DOHH2 (cell line): ENCODE results near the gene PAXX.

Source experiments
- H3F3A ChIP-seq: fragments of 200-600 bp; sonication (generic), shearing (Covaris generic); 2 replicates; pipeline ENCODE4 v1.6.0; 2016; ENCODE audit warnings: antibody characterized with exemption, mild to moderate bottlenecking; ENCODE audit not compliant: control insufficient read depth, insufficient read depth
- H3K27ac ChIP-seq: fragments of 200-600 bp; sonication (generic); 2 replicates; pipeline ENCODE4 v1.5.1; 2014; ENCODE audit warnings: low read depth, mild to moderate bottlenecking, low read length, moderate library complexity
- H3K27me3 ChIP-seq: fragments of 200-600 bp; sonication (generic); 2 replicates; pipeline ENCODE4 v1.6.1; 2014; ENCODE audit warnings: mild to moderate bottlenecking, low read length, mixed read lengths; ENCODE audit not compliant: control insufficient read depth
- H3K36me3 ChIP-seq: fragments of 200-600 bp; sonication (generic); 2 replicates; pipeline ENCODE4 v1.6.1; 2014; ENCODE audit warnings: mild to moderate bottlenecking, low read length, moderate library complexity, mixed read lengths; ENCODE audit not compliant: control insufficient read depth
- H3K4me1 ChIP-seq: fragments of 200-600 bp; sonication (generic); 2 replicates; pipeline ENCODE4 v1.6.1; 2014; ENCODE audit warnings: mild to moderate bottlenecking, low read length, mixed read lengths; ENCODE audit not compliant: control insufficient read depth
- H3K4me2 ChIP-seq: fragments of 200-600 bp; sonication (generic); 2 replicates; pipeline ENCODE4 v1.6.0; 2014; ENCODE audit warnings: mild to moderate bottlenecking, low read length, moderate library complexity
- H3K4me3 ChIP-seq: fragments of 200-600 bp; sonication (generic); 2 replicates; pipeline ENCODE4 v1.5.1; 2014; ENCODE audit warnings: mild to moderate bottlenecking, low read length, mixed read lengths
- H3K79me2 ChIP-seq: fragments of 200-600 bp; sonication (generic); 2 replicates; pipeline ENCODE4 v1.6.1; 2014; ENCODE audit warnings: mild to moderate bottlenecking, low read length, mixed read lengths; ENCODE audit not compliant: control insufficient read depth
- H3K9me2 ChIP-seq: fragments of 200-600 bp; sonication (generic); replicated peaks from 2 replicates; pipeline ENCODE4 v1.6.1; 2014; ENCODE audit warnings: mild to moderate bottlenecking, low read length, mixed read lengths; ENCODE audit not compliant: control insufficient read depth
- H3K9me3 ChIP-seq: fragments of 200-600 bp; sonication (generic); 2 replicates; pipeline ENCODE4 v1.6.1; 2014; ENCODE audit warnings: antibody characterized with exemption, low read length, mixed read lengths; ENCODE audit not compliant: control insufficient read depth, insufficient read depth
- H4K20me1 ChIP-seq: fragments of 200-600 bp; sonication (generic); 2 replicates; pipeline ENCODE4 v1.6.0; 2014; ENCODE audit warnings: low read depth, mild to moderate bottlenecking, antibody characterized with exemption, low read length, moderate library complexity; ENCODE audit not compliant: control insufficient read depth, insufficient read depth
- EZH2phosphoT487 ChIP-seq: fragments of 200-600 bp; sonication (generic); IDR thresholded peaks from 2 replicates; pipeline ENCODE4 v1.6.1; 2017; ENCODE audit warnings: borderline replicate concordance, mild to moderate bottlenecking, antibody characterized with exemption, low read length, moderate library complexity, mixed read lengths
- TF ChIP-seq, protein P1 (sequence below): fragments of 200-600 bp; sonication (generic); IDR thresholded peaks from one replicate; pipeline ENCODE4 v1.5.1; 2014; ENCODE audit warnings: antibody characterized with exemption, mild to moderate bottlenecking, low read depth, low read length; ENCODE audit not compliant: poor library complexity, severe bottlenecking

The PAXX gene

DNA sequence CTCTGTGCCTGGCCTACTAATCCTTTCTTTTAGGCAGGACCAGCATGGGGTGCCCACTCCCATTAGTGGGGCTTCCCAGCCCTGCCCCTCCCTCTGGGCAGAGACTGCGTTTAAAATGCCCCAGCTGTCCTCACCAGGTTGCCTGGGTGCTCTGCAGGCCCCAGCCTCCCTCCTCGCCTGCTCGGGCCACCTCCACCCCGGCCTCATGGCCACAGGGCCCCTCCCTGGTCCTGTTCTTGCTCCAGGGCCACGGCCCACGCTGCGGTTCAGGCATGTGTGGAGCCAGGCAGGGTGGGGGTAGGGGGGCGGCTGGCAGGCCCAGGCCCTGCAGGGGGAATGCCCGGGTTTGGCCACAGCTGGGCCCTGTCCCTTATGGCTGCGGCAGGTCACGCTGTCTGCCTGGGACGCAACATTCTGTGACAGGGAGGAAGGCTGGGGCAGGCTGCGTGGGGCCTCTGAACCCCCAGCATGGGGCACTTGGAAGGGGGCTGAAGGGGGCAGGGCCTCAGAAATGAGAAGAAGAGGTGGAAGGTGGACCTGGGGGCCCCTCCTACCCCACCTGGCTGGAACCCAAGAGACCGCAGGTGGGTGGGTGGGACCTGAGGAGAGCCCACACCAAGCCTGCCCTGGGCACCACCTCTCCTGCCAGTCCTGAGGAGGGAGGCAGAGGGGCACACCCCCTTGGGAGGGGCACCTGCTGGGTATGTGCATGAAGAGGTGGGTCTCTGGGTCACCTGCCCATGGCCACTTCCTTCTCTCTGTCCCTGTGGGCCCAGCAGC is 40.5 kb upstream of the PAXX start, which contains the start of gene LCN12:
Gene LCN12, plus strand, starts transcription at position 733 of the 780 bp plus-strand sequence. CDS start 55 bp downstream, outside the sequence.
- H3K27ac ChIP-seq, result no peak within 1 kb of the TSS
- H3K4me2 ChIP-seq, result no peak within 1 kb of the TSS
- no peaks in the 10 kb centered on the region; the same call in 1 of the 2 replicates for H3F3A ChIP-seq
- H3K27me3 ChIP-seq, result no peaks in the 10 kb centered on the region
- H4K20me1 ChIP-seq, result no peaks in the 10 kb centered on the region
- peaks cover 15% of the 10 kb centered on the region for H3K4me1 ChIP-seq
- TF ChIP-seq, protein P1, sequence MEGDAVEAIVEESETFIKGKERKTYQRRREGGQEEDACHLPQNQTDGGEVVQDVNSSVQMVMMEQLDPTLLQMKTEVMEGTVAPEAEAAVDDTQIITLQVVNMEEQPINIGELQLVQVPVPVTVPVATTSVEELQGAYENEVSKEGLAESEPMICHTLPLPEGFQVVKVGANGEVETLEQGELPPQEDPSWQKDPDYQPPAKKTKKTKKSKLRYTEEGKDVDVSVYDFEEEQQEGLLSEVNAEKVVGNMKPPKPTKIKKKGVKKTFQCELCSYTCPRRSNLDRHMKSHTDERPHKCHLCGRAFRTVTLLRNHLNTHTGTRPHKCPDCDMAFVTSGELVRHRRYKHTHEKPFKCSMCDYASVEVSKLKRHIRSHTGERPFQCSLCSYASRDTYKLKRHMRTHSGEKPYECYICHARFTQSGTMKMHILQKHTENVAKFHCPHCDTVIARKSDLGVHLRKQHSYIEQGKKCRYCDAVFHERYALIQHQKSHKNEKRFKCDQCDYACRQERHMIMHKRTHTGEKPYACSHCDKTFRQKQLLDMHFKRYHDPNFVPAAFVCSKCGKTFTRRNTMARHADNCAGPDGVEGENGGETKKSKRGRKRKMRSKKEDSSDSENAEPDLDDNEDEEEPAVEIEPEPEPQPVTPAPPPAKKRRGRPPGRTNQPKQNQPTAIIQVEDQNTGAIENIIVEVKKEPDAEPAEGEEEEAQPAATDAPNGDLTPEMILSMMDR, result no peak
- no peak for TF ChIP-seq EZH2phosphoT487
- no peaks in the 10 kb centered on the region for H3K9me3 ChIP-seq
- H3K36me3 ChIP-seq, result no peaks in the 10 kb centered on the region
- no peaks in the 10 kb centered on the region for H3K9me2 ChIP-seq
- H3K4me3 ChIP-seq, result no peak within 1 kb of the TSS
- H3K79me2 ChIP-seq, result no peaks in the 10 kb centered on the region

DNA sequence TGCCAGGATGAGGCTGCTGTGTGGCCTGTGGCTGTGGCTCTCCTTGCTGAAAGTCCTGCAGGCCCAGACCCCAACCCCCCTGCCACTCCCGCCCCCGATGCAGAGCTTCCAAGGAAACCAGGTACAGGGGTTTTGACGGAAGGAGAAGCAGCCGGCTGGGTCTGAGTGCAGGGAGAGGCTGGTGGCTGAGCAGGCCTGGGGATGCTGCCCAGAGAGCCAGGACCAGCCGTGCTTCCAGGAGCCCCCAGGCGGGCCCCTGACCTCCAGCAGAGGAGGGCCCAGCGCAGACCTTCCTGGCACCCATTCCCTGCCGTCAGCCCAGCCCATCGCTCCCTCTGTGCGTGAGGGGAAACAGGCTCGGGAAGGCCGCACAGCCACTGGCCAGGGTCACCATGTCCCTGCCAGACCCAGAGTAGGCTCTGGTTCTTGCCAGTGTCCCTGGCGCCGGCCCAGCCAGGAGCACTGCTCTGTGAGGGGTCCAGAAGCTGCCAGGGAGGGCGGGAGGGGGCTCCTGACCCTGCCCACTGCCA is 39.8 kb upstream of the PAXX start:
- Histone ChIP-seq H3F3A (no peaks in the 10 kb centered on the region; the same call in 1 of the 2 replicates), H3K4me3 (no peak overlapping the region), H3K9me2 (no peaks in the 10 kb centered on the region), H3K27me3 (no peaks in the 10 kb centered on the region), H3K4me2 (no peak overlapping the region), H3K79me2 (no peaks in the 10 kb centered on the region), H3K36me3 (no peaks in the 10 kb centered on the region), H3K4me1 (peaks cover 15% of the 10 kb centered on the region), H3K27ac (no peak overlapping the region), H3K9me3 (no peaks in the 10 kb centered on the region), H4K20me1 (no peaks in the 10 kb centered on the region)
- TF ChIP-seq, protein P1, result no peak
- TF ChIP-seq EZH2phosphoT487, result no peak

DNA sequence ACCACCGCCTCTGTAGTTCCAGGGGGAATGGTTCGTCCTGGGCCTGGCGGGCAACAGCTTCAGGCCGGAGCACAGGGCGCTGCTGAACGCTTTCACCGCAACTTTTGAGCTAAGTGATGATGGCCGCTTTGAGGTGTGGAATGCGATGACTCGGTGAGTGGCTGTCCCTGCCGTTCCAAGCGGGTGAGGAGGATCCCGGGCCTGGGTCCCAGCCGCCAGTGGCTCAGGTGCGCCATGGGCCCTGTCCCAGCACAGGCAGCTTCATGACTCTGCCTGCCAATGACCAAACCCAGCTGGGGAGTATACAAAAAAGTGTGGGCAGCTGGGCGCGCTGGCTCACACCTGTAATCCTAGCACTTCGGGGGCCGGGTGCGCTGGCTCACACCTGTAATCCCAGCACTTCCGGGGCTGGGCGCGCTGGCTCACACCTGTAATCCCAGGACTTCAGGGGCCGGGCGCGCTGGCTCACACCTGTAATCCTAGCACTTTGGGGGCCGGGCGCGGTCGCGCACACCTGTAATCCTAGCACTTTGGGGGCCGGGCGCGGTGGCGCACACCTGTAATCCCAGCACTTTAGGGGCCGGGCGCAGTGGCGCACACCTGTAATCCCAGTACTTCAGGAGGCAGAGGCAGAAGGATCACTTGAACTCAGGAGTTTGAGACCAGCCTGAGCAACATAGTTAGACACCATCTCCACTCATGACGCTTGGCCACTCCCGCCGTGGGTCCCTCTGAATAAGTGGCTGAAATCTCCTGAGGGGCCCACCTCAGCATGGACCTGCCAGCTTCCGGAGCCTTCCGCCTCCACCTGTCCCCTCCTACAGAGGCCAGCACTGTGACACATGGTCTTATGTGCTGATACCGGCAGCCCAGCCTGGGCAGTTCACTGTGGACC is 39.1 kb upstream of the PAXX start:
- H3K9me2 ChIP-seq, result no peaks in the 10 kb centered on the region
- TF ChIP-seq, protein P1, result no peak
- no peak for TF ChIP-seq EZH2phosphoT487
- H3K9me3 ChIP-seq, result no peaks in the 10 kb centered on the region
- H3K79me2 ChIP-seq, result no peaks in the 10 kb centered on the region
- no peak overlapping the region for H3K4me2 ChIP-seq
- H4K20me1 ChIP-seq, result no peaks in the 10 kb centered on the region
- no peak overlapping the region for H3K27ac ChIP-seq
- H3K4me1 ChIP-seq, result peaks cover 15% of the 10 kb centered on the region
- H3F3A ChIP-seq, result no peaks in the 10 kb centered on the region; the same call in 1 of the 2 replicates
- no peaks in the 10 kb centered on the region for H3K36me3 ChIP-seq
- H3K4me3 ChIP-seq, result no peak overlapping the region
- H3K27me3 ChIP-seq, result no peaks in the 10 kb centered on the region
